Right forelimb (tissue), 1 donor: ENCODE results near the gene ZNF664.
"Not testable (repeated sequence)": the region's sequence is repeated elsewhere in the genome, so short reads cannot be mapped to it uniquely, and the experiment has no call there.

Experiments
- DNase-seq: peaks from one replicate; pipeline ENCODE4 v3.0.0-alpha.2; 2018

The ZNF664 gene

DNA sequence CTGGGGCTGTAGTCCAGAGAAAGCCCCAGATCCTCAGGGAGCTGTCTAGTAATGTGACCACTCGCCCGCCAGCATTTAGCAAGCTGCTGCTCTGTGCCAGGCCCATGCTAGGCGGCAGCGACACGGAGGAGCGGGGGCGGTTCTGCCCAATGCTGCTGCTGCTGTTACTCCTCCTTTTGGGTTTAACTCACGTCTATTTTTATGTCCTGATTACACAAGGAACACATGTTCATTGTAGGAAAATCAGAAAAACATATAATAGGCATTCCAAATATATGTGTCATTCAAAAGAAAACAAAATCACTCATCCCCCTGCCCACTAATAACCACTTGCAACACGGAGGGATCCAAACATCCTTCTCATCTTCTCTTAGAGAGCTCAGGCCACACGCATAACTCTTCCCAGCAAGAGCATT lies 30.8 kb upstream of the ZNF664 start:
- DNase-seq: no peak

DNA sequence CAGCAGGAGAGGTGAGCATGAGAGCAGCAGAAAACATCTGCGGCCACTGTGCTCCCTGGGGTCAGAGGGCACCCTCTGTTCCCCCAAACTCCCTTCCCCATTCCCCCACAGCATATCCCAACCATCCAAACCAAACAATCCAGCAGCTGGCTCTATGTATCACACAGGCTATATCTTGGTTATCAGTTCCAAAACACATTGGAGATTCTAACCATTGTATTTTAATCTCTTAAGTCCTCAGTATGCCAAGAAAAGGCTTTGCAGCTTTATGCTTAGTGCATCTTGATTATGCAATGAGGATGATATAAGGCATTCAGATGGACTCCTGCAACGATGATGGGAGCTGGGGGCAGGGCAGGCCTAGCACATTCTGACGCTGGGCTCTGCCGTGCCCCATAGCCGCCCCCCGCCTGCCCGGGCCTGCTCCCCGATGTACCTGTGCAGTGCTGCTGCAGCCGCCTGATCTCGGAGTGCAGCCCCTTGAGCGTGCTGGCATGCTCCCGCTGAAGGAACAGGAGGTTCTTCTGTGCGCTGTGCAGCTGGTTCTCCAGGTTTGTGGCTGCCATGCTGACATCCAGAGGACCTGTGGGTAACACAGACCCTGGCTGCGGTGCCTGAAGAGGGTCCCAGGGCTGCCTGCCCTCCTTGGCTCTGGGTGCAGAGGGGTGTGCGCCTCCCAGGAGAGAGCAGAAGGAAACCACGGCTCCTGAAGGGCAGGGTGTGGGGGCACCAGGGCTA lies 29.9 kb upstream of the ZNF664 start:
- no peak for DNase-seq

DNA sequence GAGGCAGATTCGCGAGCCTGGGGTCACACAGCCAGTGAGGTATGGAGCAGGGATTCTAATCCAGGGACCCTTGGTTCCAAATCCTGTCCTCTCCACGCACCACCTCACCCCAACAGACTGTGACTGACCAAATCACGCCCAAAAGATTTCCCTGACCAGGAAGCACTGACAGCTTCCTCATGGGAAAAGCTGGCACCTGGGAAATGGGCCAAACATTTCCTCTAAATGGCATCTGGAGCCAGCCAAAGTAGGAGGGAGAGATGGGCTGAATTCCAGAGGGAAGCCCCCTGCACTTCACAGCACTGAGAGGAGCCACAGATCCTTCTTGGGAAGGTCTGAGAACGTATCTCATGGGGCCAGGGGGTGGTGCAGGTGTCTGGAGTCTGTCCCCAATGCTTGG lies 29.2 kb upstream of the ZNF664 start:
- DNase-seq: no peak

DNA sequence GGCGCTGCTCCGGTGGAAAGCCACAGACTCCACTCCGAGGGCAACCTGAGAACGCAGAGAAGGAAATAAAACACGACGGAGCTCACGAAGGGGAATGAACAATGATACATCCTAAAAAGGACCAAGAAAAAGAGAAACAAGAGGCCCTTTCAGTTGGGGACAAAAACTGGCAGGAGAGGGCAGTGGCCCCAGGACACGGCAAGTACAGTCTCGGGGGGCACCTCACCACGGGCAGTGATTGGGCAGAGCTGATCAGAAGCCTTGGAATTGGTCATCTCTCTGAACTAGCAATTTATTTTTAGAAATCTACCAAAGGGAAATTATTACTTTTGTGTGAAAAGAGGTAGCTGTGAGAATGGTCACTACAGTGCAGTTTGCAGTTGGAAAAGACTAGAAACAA lies 28.3 kb upstream of the ZNF664 start:
- no peak for DNase-seq

DNA sequence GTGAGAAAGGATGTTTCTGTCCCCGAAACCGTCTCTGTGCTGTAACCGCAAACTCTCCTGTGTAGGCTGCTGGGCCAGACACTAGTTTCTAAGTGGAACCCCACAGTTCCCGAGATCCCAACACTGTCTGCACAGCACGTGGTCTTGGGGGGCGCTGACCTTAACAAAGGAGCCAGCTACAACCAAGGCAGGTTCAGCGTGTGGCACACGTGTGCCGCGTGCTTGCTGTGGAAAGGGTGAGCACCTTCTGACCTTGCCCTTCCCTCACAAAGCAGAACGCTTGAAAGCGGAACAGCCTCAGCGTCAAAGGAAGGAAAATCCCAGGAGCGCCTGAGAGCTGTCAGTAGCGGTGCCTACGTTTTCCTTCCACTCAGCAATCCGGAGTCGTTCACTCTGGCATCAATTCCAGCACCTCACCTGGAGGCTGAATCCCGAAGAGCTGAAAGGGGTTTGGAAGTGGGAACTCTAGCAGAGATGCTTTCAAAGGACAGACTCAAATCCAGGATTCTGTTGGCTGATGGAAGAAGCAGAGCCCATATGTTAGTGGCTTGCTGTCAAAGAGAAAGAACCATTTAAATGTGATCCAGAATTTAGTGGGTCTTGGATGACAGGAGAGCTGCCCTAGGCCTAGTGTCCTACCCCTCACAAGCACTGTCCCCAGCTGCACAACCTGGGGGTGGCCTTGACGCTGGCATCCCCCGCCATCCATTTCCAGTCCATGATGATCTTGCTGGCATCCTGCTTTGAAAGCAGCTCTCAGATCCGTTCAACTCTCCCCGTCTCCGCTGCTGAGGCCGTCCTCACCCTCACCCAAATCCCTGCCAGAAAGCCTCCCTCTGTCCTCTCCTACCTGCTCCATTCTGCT lies 27.5 kb upstream of the ZNF664 start:
- DNase-seq: no peak

DNA sequence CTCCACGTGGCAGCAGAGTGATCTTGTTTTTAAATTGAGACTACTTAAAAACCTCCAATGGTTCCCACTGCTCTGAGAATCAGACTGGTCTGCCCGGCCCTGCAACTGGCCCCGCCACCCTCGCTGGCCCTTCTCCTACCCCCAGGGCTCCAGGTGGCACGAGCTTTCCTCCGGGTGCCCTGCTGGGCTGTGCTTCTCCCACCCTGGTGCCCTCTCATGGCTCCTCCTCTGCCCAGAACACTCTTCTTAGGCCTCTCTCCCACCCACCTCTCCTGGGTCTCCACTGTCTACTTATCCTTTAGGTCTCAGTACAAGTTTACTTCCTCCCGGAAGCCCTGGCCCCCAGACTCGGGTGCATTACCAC lies 26.9 kb upstream of the ZNF664 start:
- DNase-seq: no peak

DNA sequence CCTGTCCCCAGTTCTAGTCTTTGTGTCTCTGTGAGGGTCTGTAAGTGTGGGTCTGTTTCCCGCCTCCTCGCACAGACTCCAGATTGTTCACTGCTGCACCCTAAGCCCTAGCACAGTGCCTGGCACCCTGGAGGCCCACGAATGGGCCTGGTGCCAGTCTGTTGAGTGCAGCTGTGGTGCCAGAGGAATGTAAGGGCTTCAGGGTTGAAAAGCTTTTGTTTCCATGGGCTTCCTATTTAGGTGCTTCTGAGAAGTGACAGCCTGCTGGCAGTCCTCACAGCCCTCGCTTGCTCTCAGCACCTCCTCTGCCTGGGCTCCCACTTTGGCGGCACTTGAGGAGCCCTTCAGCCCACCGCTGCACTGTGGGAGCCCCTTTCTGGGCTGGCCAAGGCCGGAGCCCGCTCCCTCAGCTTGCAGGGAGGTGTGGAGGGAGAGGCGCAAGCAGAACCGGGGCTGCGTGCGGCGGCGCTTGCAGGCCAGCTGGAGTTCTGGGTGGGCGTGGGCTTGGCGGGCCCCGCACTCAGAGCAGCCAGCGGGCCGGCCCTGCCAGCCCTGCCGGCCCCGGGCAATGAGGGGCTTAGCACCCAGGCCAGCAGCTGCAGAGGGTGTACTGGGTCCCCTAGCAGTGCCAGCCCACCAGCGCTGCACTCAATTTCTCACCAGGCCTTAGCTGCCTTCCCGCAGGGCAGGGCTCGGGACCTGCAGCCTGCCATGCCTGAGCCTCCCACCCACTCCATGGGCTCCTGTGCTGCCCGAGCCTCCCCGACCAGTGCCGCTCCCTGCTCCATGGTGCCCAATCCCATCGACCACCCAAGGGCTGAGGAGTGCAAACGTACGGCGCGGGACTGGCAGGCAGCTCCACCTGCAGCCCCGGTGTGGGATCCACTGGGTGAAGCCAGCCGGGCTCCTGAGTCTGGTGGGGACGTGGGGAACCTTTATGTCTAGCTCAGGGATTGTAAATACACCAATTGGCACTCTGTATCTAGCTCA lies 26.2 kb upstream of the ZNF664 start:
- not testable (repeated sequence) for DNase-seq

DNA sequence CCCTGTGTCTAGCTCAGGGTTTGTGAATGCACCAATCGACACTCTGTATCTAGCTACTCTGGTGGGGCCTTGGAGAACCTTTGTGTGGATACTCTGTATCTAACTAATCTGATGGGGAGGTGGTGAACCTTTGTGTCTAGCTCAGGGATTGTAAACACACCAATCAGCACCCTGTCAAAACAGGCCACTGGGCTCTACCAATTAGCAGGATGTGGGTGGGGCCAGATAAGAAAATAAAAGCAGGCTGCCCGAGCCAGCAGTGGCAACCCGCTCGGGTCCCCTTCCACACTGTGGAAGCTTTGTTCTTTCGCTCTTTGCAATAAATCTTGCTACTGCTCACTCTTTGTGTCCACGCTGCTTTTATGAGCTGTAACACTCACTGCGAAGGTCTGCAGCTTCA lies 25.5 kb upstream of the ZNF664 start:
- DNase-seq: not testable (repeated sequence)

DNA sequence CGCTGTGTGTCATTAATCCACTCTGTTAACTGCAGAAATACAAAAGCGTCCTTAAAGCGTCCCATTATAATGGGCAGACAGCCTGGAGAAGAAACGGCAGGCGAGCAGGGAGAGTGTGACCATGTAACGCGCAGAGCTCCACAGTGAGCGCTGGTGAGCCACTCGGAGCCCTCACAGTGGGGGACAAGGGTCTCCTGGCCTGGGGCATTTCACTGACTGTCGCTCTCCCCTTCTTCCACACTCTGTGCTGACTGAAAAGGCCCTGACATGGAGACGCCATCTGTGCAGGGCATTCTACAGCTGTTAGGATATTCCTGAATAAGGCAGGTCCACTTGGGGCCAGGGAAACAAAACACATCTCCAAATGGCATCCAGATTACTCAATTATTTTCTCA lies 24.6 kb upstream of the ZNF664 start:
- no peak for DNase-seq

DNA sequence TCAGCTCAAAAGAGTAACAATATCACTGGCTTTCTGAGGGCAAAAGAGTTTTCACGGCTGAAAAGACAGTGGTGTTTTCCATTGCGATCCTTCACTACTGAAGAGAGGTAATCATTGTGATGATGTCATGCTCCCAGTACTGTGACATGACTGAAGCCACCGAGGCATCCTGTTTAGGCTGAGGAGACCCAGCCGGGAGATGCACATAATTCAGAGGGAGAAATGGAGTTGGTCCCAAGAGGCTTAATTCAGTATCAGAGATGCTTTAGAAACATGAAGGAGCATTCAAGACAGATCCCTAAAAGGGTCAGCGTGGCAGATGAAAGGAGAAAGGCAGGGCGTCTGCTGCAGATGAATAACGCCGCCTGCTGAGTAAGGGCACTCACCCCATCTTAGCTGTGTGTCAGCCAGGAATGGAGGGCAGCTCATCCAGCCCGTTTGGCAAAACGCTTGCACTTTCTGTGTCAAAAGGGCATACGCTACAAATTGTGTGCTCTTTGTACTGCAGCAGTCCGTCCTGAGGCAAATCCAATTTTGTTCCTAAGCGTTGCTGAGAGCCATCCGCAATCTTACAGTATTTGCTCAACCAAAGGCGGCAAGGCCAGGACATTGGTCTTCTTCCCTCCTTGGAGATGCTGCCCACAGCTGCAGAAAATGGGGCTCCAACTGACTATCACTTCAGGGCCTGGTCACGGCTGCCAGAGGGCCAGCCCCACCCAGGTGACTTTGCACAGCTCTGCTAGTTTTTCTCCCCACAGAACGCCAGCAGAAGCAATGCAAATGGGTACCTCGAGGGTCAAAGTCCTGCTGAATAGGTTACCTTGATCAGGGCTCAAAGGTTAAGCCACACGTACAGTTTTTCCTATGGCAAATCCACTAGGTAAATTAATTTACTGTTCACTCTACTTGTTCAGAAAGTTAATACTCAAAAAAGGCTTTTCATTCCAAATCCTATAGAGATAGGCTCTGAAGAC lies 23.9 kb upstream of the ZNF664 start:
- no peak for DNase-seq

DNA sequence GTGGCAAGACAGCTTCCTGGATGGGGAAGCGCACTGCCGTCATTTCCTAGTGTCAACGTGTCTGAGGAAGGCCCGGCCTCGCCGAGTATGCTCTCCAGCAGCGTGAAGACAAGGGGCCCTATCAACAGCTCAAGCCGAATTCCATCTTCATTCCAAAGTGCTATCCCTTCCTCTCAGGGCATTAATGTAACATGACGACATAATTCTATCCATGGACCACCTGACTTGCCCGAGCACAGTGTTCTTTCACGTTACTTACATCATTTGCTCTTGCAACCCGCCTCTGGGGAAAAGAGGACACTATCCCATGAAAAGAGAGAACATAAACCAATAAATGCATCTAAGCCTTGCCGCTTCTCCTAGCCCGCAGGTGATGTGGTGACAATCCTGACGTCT lies 23.2 kb upstream of the ZNF664 start:
- DNase-seq: no peak

DNA sequence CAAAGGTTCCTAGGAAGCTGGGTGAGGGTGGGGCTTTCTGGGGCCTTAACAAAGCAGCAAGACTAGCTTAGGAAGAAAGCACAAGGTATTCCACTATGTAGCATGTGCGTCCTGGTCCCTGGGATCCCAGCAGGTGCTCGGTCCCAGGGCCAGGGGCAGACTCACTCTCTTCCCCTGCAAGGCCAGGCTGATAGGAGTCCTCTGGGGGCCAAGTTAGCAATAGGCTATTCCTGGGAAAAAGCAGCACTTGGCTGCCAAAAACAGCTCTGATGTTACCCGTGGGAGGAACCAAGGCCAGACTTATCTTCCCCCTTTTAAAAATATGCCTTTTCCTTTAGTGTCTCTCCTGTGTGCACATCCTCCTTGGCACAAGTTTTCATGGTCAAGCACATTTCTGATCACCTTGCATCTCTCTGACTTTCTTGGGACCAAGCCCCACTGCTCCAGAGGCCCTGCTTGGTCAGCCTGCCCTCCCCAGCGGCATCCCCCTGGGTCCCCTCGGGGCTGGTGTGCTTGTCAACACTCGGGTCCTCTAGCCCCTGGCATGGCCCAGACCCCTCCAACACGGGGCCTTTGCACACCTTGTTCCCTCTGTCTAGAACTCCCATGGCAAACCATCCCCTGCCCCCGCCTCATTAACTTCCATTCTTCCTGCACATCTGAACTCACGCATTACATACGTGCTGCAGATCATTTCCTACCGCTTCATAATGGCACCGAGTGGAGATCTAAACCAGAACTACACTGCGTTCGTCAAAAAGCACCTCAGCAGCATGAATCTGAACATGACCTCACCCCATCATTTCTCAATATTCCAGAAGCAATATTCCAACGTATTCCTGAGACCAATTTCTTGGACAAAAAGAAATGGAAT lies 22.3 kb upstream of the ZNF664 start:
- no peak for DNase-seq

DNA sequence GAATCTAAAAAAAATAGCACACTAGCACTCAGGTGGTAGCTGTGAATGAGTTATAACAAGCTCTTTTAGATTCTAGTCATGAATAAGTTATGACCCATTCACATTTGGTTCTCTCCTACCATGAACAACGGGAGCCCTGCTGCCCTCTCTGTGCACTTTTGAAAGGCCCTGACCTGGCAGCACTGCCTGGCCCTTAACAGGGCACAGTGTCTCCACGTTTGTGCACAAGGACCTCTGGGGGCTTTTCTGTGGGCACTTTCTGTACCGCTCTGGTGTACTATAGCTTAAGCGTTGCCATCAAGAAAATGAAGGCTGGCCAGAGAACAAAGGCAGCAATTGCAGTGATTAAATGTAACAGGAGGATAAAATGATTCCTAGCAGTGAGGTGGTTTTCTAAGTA lies 21.5 kb upstream of the ZNF664 start:
- no peak for DNase-seq

DNA sequence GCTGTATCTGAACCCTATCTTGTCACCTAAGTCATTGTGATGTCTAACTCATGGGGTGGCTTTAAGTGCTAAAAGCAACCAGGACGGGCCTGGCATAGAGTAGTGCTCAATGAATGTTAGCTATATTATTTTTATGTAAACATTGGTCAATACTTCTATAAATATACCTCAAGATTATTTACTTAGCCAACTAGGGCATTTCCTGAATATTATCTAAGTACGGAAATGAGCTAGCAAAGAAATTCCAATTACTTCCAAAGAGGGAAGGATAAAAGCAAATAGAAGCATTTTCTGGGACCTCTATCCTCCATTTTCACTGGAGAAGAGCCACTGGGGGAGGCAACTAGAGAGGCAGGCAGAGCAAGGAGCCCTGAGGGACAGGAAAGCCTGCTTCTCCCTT lies 21.0 kb upstream of the ZNF664 start:
- no peak for DNase-seq

DNA sequence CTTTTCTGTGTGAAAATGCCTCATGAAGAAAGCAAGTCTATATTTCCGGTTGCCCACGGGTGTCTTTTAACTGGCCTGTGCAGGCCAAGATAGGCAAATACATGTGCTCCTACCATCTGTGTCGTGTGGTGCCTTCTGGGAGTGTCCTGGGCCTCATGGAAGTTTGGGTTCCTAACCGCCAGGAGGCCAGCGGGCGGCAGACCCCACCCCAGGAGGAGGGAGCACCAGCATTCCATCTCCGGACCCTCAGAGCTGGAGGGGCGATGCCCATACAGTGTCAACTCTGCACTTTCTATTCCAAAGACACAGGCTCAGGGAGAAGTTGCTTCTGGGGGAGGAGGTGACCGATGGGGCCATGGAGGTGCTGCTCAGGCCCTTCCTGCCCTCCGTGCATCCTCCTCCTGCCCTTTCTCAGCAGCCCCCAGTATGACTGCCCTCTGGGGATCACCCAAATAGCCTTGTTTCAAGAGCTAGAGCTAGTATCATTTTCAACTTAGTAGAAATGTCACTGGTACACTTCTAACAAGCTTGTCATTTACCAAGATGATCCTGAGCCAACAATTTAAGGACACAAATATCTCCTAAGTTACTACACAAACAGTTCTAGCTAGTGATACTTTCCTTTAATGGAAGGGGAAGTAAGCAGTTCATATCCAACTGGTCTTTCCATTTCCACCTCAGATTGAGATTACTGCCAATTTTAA lies 18.2 kb upstream of the ZNF664 start:
- DNase-seq: no peak

DNA sequence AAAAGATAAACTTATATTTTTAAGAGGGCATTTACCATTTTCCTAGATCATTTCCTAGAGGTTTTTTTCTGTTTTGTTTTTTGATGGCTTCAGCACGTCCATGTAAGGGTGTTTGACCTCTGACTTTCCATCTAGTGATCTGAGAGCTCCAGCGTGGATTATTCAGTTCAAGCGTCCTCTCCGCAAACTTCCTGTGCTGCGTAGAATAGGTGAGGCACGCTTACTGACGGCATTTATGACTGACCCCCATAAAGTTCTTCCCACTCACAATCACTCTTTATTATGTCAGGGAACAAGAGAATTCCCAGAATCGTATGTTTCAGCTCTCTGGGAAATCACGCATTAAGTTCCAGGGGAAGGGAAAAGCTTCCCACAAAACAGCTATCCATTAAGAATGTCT lies 16.8 kb upstream of the ZNF664 start:
- DNase-seq: no peak

DNA sequence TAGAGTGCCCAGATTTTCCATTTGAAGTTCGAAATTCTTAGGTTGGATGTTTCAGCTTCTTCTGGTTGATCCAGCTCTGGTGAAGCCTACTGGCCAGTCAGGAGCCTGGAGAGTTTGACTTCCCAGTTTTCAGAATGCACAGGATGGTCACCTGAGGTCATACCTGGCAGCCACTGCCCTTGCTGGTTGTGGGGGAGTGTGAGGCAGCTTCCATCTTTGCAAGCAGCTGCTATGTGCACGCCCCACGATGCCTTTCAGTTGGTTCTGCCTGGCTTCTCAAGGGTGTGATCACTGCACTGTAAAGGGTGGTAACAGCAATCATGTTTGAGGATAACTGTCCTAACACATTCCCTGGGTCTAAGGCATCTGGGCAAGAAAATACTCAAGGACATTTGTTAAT lies 15.8 kb upstream of the ZNF664 start:
- DNase-seq: no peak

DNA sequence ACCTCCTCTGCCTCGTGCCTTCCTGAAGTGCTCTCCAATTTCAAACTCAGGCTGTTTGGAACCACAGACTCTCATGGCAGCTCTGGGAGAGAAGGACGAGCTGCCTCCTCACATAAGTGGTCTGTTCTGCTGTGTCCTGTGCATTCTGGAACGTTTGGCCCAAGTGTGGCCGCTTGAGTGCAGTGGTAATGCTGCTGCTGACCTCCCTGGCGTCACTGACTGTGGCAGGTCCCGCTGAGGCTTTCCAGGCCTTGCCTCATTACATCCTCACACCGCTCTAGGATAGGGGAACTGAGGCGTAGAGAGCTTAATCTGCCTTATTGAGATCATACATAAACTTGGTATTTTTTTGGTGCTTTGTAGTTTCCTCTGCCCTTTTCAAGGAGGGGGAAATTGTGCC lies 14.6 kb upstream of the ZNF664 start:
- no peak for DNase-seq

DNA sequence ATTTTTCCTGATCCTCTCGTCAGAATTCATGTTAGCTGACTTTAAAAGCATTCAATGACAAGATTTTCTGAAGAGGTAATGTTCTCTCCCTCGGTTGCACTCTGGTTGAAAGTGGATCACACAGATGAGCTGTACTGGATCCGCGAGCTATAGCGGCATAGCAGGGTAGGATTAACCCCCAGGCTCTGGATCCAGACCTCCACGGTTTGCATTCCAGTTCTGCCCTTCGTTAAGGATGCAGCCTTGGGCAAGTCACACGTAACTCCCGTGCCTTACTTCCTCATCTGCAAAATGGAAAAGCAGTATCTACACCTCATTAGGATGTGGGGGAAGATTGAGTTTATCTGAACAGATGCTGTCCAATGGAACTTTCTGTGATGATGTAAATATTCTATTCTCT lies 14.1 kb upstream of the ZNF664 start:
- DNase-seq: no peak

DNA sequence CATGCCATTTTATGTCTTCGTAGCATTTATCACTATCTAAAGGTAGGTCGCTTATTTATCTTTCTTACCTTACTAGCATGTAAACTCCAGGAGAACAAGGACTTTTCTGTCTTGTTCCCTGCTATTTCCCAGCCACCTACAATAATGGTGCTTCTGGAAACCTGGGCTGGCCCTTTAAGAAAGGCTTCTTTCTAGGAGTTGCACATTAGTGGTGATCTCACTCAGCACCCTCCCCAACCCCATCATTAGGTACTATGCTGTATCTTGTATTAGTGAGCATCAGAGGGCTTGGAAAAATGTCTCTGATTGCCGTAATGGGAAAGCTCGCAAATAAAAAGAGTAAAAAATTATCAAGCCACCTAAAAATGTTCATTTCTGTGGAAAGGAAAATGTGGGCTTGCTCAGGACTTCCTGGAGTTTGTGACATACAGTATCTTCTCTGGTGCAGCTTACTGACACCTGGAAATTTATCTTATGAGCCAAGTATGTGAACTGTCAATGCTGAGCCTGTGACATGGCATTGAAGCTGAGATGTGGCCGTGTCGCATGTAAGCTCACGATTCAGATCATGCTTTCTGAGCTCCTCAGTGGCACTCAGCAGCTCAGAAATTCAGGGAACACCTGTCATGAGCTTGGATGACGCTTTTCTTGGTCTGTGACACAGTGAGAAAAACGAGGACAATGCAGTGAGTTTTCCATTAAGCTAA lies 12.8 kb upstream of the ZNF664 start:
- no peak for DNase-seq
